Astrocyte (in vitro differentiated cells and primary cell): ENCODE measurements around the gene MTUS2.

Source experiments
- CTCF ChIP-seq: IDR thresholded peaks from 2 replicates; pipeline ENCODE4 v1.5.1; 2011; ENCODE audit warnings: low read depth, mild to moderate bottlenecking, inconsistent platforms, low read length, moderate library complexity; ENCODE audit not compliant: insufficient read depth
- EZH2 ChIP-seq: IDR thresholded peaks from 2 replicates; pipeline ENCODE4 v1.6.1; 2012; ENCODE audit warnings: mild to moderate bottlenecking, low read length, inconsistent platforms; ENCODE audit not compliant: insufficient read depth

- TF ChIP-seq CTCF (no peak), EZH2 (no peak)
These were observed 667.6 kb downstream of the MTUS2 start for GRCh38 chr13:29487466-29488454.
